Upper lobe of left lung (tissue), 6 donors: Measurements from ENCODE around the gene SMAD6. TPM values are rescaled to one million over a fixed set of nuclear protein-coding genes. Genes with fewer than 3 reads are reported as not detected.

Source experiments
- ATAC-seq, 2 donors: fragments of 200-7000 bp; cut with Tn5 transposase; one replicate each; pipeline ENCODE4 v1.9.1; 2022; ENCODE audit warnings: mild to moderate bottlenecking in 2 of 2, moderate library complexity in 2 of 2; ENCODE audit not compliant: low FRiP score in 2 of 2
- DNase-seq, 2 donors: peaks; one replicate each; pipeline ENCODE4 v3.0.0-alpha.2; 2019 to 2020
- H3K27ac ChIP-seq, 4 donors: fragments of 200-600 bp; sonication (generic); one replicate each; pipeline ENCODE4 v1.5.1; 2016 to 2019
- H3K27me3 ChIP-seq, 4 donors: fragments of 200-600 bp; sonication (generic); one replicate each; pipeline ENCODE4 v1.5.1; 2017 to 2019
- H3K36me3 ChIP-seq, 4 donors: fragments of 200-600 bp; sonication (generic); one replicate each; pipeline ENCODE4 v1.5.1; 2016 to 2019
- H3K4me1 ChIP-seq, 4 donors: fragments of 200-600 bp; sonication (generic); one replicate each; pipeline ENCODE4 v1.5.1; 2018 to 2019
- H3K4me3 ChIP-seq, 4 donors: fragments of 200-600 bp; sonication (generic); one replicate each; pipeline ENCODE4 v1.5.1; 2017 to 2019; ENCODE audit warnings: mild to moderate bottlenecking in 2 of 4, moderate library complexity in 1 of 4
- H3K9me3 ChIP-seq, 4 donors: fragments of 200-600 bp; sonication (generic); one replicate each; pipeline ENCODE4 v1.5.1; 2018 to 2019
- CTCF ChIP-seq, 6 experiments: fragments of 450-650 bp in 4 of 6; fragments of 200-600 bp in 2 of 6; sonication (generic) in 2 of 6; IDR thresholded peaks; one replicate each; pipeline ENCODE4 v1.5.1; 2016 to 2019; ENCODE audit warnings: antibody characterized with exemption in 6 of 6
- EP300 ChIP-seq, 4 donors: sonication (generic); formaldehyde crosslinking; IDR thresholded peaks; one replicate each; pipeline ENCODE4 v1.5.1; 2017; ENCODE audit warnings: antibody characterized with exemption in 4 of 4, control low read depth in 2 of 4
- POLR2A ChIP-seq, 4 donors: fragments of 450-650 bp; IDR thresholded peaks; one replicate each; pipeline ENCODE4 v1.5.1; 2016 to 2017; ENCODE audit warnings: antibody characterized with exemption in 4 of 4, mild to moderate bottlenecking in 2 of 4
- POLR2AphosphoS5 ChIP-seq, 2 donors: sonication (generic); formaldehyde crosslinking; IDR thresholded peaks; one replicate each; pipeline ENCODE4 v1.5.1; 2017; ENCODE audit warnings: antibody characterized with exemption in 2 of 2
- WGBS, 2 donors: methylation state at CpG; one replicate each; pipeline ENCODE4 v1.1.5; 2017 to 2018; 5-methylcytosine and 5-hydroxymethylcytosine counted together
- total RNA-seq, 6 donors: library from RNA; depleted of rRNA in 4 of 6; stranded (reverse); fragments of >200 nt in 4 of 6; gene quantifications; one replicate each; pipeline versions ENCODE4 v1.1.0 to v1.2.1, GENCODE V29; 2016 to 2021
- donor health status: DM: no; HTN: no; CAD: no; lungs with moderate emphysema.
- donor health status: DM: no; HTN: yes; CAD: no; lungs with severe emphysema.

Gene SMAD6
- total RNA-seq, 6 donors from 2014 or later = 76.6 to 377 (median 102) TPM

GRCh38 chr15:66780973-66781718 lies 79.1 kb downstream of the SMAD6 start:
- 93 to 96% methylated on average over 46 to 69 of the region's 73 CpGs for WGBS, 2 donors
- DNase-seq = peak in 1 of 2 donors; percentile 83
- ATAC-seq = no peak

DNA sequence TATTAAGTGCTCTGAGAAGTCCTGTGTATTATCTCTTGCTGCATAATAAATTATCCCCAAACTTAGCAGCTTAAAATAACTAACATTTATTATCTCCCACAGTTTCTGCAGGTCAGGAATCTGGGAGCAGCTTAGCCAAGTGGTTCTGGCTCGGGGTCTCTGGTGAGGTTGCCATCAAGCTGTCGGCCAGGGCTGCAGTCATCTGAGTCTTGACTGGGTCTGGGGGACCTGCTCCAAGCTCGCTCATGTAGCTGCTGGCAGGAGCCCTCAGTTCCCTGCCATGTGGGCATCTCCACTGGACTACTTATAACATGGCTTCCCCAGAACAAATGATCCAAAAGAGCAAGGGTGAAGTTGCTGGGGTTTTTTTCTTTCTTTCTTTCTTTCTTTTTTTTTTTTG lies 80.7 kb downstream of the SMAD6 start:
- H3K4me1 ChIP-seq = peaks cover 0 to 18% (median 11%) of the 10 kb centered on the region in 4 donors
- H3K36me3 ChIP-seq = peaks cover 0 to 46% (median 8%) of the 10 kb centered on the region in 4 donors
- no peak for TF ChIP-seq POLR2AphosphoS5 (IDR thresholded peaks at IDR 0.05)
- TF ChIP-seq EP300 (IDR thresholded peaks at IDR 0.05) = no peak
- no peak for TF ChIP-seq CTCF (IDR thresholded peaks at IDR 0.05)
- no peak for TF ChIP-seq POLR2A (IDR thresholded peaks at IDR 0.05)
- ATAC-seq (no peak), DNase-seq (no peak)
- H3K9me3 ChIP-seq = no peaks in the 10 kb centered on the region
- H3K27ac ChIP-seq = no peak overlapping the region
- H3K27me3 ChIP-seq = no peaks in the 10 kb centered on the region
- no peak overlapping the region for H3K4me3 ChIP-seq
- WGBS, 2 donors = 62 to 91% methylated on average over 3 of the region's 3 CpGs

More at GRCh38 chr15:66780973-66781718, 79.1 kb downstream of the SMAD6 start:
- no peaks in the 10 kb centered on the region for H3K27me3 ChIP-seq
- H3K27ac ChIP-seq = no peak overlapping the region
- H3K4me1 ChIP-seq = peaks cover 0 to 29% (median 14%) of the 10 kb centered on the region in 4 donors
- TF ChIP-seq EP300 (IDR thresholded peaks at IDR 0.05) (no peak), POLR2A (IDR thresholded peaks at IDR 0.05) (no peak), POLR2AphosphoS5 (IDR thresholded peaks at IDR 0.05) (no peak), CTCF (IDR thresholded peaks at IDR 0.05) (no peak)
- H3K4me3 ChIP-seq = no peak overlapping the region
- H3K9me3 ChIP-seq = no peaks in the 10 kb centered on the region
- peaks cover 0 to 49% (median 8%) of the 10 kb centered on the region in 4 donors for H3K36me3 ChIP-seq

GRCh38 chr15:66783314-66783713 lies 81.3 kb downstream of the SMAD6 start:
- no peak overlapping the region for H3K4me3 ChIP-seq
- peaks cover 0 to 15% (median 8%) of the 10 kb centered on the region in 4 donors for H3K4me1 ChIP-seq
- no peaks in the 10 kb centered on the region for H3K27me3 ChIP-seq
- H3K9me3 ChIP-seq = no peaks in the 10 kb centered on the region
- WGBS, 2 donors = 82 to 98% methylated on average over 5 of the region's 5 CpGs
- TF ChIP-seq POLR2A (IDR thresholded peaks at IDR 0.05) (no peak), CTCF (IDR thresholded peaks at IDR 0.05) (no peak), POLR2AphosphoS5 (IDR thresholded peaks at IDR 0.05) (no peak), EP300 (IDR thresholded peaks at IDR 0.05) (no peak)
- ATAC-seq (no peak), DNase-seq (no peak)
- H3K36me3 ChIP-seq = peaks cover 0 to 46% (median 8%) of the 10 kb centered on the region in 4 donors
- H3K27ac ChIP-seq = no peak overlapping the region

GRCh38 chr15:66783725-66784124 lies 81.7 kb downstream of the SMAD6 start:
- no peak for ATAC-seq

More at GRCh38 chr15:66783725-66784124, 81.7 kb downstream of the SMAD6 start:
- Histone ChIP-seq H3K27ac (no peak overlapping the region), H3K9me3 (no peaks in the 10 kb centered on the region), H3K27me3 (no peaks in the 10 kb centered on the region), H3K36me3 (peaks cover 0 to 46% (median 8%) of the 10 kb centered on the region in 4 donors), H3K4me3 (no peak overlapping the region), H3K4me1 (peaks cover 0 to 11% (median 7%) of the 10 kb centered on the region in 4 donors)
- DNase-seq = no peak
- TF ChIP-seq POLR2AphosphoS5 (IDR thresholded peaks at IDR 0.05) (no peak), POLR2A (IDR thresholded peaks at IDR 0.05) (no peak), CTCF (IDR thresholded peaks at IDR 0.05) (no peak), EP300 (IDR thresholded peaks at IDR 0.05) (no peak)
- WGBS, 2 donors = 86 to 90% methylated on average over 7 of the region's 7 CpGs
